GM12878 (cell line): Measurements from ENCODE around the gene LRRC45. TPM values are rescaled to one million over a fixed set of nuclear protein-coding genes. Genes with fewer than 3 reads are reported as not detected.

Experiments
- ATAC-seq: fragments of 200-7000 bp; cut with Tn5 transposase; 3 replicates; pipeline ENCODE4 v1.9.1; 2020; ENCODE audit warnings: mild to moderate bottlenecking, moderate library complexity
- BruUV-seq: library from RNA; stranded (reverse); fragments of 400-500 nt; replicated peaks from 2 replicates; lab custom pipeline; 2021; lab: Mats Ljungman, UMichigan
- CTCF ChIA-PET: fragments of 300-600 bp; sonication (Branson Sonifier 250); formaldehyde crosslinking; extraction: SDS; loops from one replicate; lab custom pipeline; 2021; ENCODE audit warnings: inconsistent platforms; lab: Yijun Ruan, JAX
- POLR2A ChIA-PET: fragments of 350-600 bp; formaldehyde crosslinking; extraction: SDS; loops from one replicate; lab custom pipeline; 2021; ENCODE audit warnings: inconsistent platforms; lab: Charles Lee
- RAD21 ChIA-PET: fragments of 300-600 bp; sonication (Branson Sonifier 250); formaldehyde crosslinking; loops from one replicate; lab custom pipeline; 2023; ENCODE audit warnings: antibody characterized with exemption; ENCODE audit not compliant: unreplicated experiment; lab: Charles Lee
- SMC1A ChIA-PET: fragments of 300-600 bp; sonication (Branson Sonifier 250); formaldehyde crosslinking; loops from one replicate; lab custom pipeline; 2023; ENCODE audit not compliant: unreplicated experiment, uncharacterized antibody; lab: Charles Lee
- DNase-seq: peaks from one replicate; pipeline ENCODE4 v3.0.0-alpha.2; 2011; ENCODE audit warnings: low read depth, low spot score
- FAIRE-seq: peaks from 3 replicates; lab custom pipeline; 2011; peaks lifted over from hg19 to GRCh38; lab: Jason Lieb, UNC
- H2AFZ ChIP-seq: 2 replicates; pipeline ENCODE4 v1.6.0; 2011; ENCODE audit warnings: low read depth, low read length, control low read depth; ENCODE audit not compliant: control insufficient read depth
- H3K27ac ChIP-seq: 2 replicates; pipeline ENCODE4 v1.5.1; 2011; ENCODE audit warnings: control low read depth; ENCODE audit not compliant: control insufficient read depth, insufficient read depth
- H3K27me3 ChIP-seq, 2 experiments: replicated peaks in 1 of 2; 2 replicates each; pipeline versions ENCODE4 v1.6.0 to v1.6.1; 2011; ENCODE audit warnings: low read length in 1 of 2; ENCODE audit not compliant: control insufficient read depth in 2 of 2, insufficient read depth in 2 of 2
- H3K36me3 ChIP-seq, 2 experiments: 2 replicates each; pipeline ENCODE4 v1.5.1; 2011; ENCODE audit warnings: low read length in 1 of 2; ENCODE audit not compliant: control insufficient read depth in 2 of 2, insufficient read depth in 2 of 2
- H3K4me1 ChIP-seq: 2 replicates; pipeline ENCODE4 v1.6.1; 2011; ENCODE audit warnings: mild to moderate bottlenecking, low read length, moderate library complexity, mixed read lengths; ENCODE audit not compliant: control insufficient read depth, insufficient read depth
- H3K4me2 ChIP-seq: 2 replicates; pipeline ENCODE4 v1.6.0; 2011; ENCODE audit warnings: control low read depth; ENCODE audit not compliant: control insufficient read depth, insufficient read depth
- H3K4me3 ChIP-seq: fragments of 200-600 bp; sonication (generic); 2 replicates; pipeline ENCODE4 v1.5.1; 2016
- H3K79me2 ChIP-seq: 2 replicates; pipeline ENCODE4 v1.6.0; 2011; ENCODE audit warnings: low read length; ENCODE audit not compliant: control insufficient read depth, insufficient read depth
- H3K9ac ChIP-seq: 2 replicates; pipeline ENCODE4 v1.8.0; 2011; ENCODE audit warnings: low read length, control low read depth, mixed read lengths; ENCODE audit not compliant: control insufficient read depth, insufficient read depth
- H3K9me3 ChIP-seq: replicated peaks from 3 replicates; pipeline ENCODE4 v1.5.1; 2011; ENCODE audit warnings: mild to moderate bottlenecking, low read length; ENCODE audit not compliant: control insufficient read depth, insufficient read depth
- H4K20me1 ChIP-seq: 2 replicates; pipeline ENCODE4 v1.6.0; 2011; ENCODE audit not compliant: control insufficient read depth, insufficient read depth
- CEBPZ ChIP-seq: fragments of 150-350 bp; IDR thresholded peaks from 2 replicates; pipeline ENCODE4 v1.6.1; 2016; ENCODE audit warnings: low read depth, low read length
- CREB1 ChIP-seq: IDR thresholded peaks from 2 replicates; pipeline ENCODE4 v1.6.1; 2012; ENCODE audit warnings: low read depth, mild to moderate bottlenecking, inconsistent platforms
- HDGF ChIP-seq: fragments of 450-650 bp; IDR thresholded peaks from 2 replicates; pipeline ENCODE4 v1.6.1; 2016; ENCODE audit warnings: antibody characterized with exemption
- IKZF1 ChIP-seq: fragments of 450-650 bp; conservative IDR thresholded peaks from 2 replicates; pipeline ENCODE4 v1.6.1; 2017; ENCODE audit warnings: antibody characterized with exemption, mild to moderate bottlenecking
- NR2C1 ChIP-seq: fragments of 450-650 bp; IDR thresholded peaks from 2 replicates; pipeline ENCODE4 v1.6.1; 2017; ENCODE audit warnings: antibody characterized with exemption, mild to moderate bottlenecking, moderate library complexity
- RB1 ChIP-seq: fragments of 450-650 bp; formaldehyde crosslinking; IDR thresholded peaks from 2 replicates; pipeline ENCODE4 v1.6.1; 2017; ENCODE audit warnings: mild to moderate bottlenecking, borderline replicate concordance
- RFX5 ChIP-seq: IDR thresholded peaks from 2 replicates; pipeline ENCODE4 v1.6.1; 2011; ENCODE audit warnings: low read depth, low read length, improper control_type of control experiment
- SMC3 ChIP-seq: IDR thresholded peaks from 2 replicates; pipeline ENCODE4 v1.6.1; 2011; ENCODE audit warnings: low read length, improper control_type of control experiment, borderline replicate concordance
- SREBF2 ChIP-seq: IDR thresholded peaks from 2 replicates; pipeline ENCODE4 v1.6.1; 2012; ENCODE audit warnings: mild to moderate bottlenecking, low read length
- STAT1 ChIP-seq: fragments of 450-650 bp; conservative IDR thresholded peaks from 2 replicates; pipeline ENCODE4 v1.6.1; 2014; ENCODE audit warnings: antibody characterized with exemption, mild to moderate bottlenecking
- in situ Hi-C: fragments of 300-500 bp; cut with MboI; formaldehyde crosslinking; loops from 9 replicates; pipeline ENCODE4 v1.14.3; 2018; ENCODE audit warnings: mixed read lengths
- intact Hi-C: fragments of 100-400 bp; cut with micrococcal nuclease; formaldehyde crosslinking; loops from one replicate; pipeline ENCODE4 v1.14.2; 2022; ENCODE audit not compliant: unreplicated experiment
- polyA plus RNA-seq, 11 experiments: library from polyadenylated mRNA; depleted of rRNA in 4 of 11; unstranded in 6 of 11; stranded (reverse) in 5 of 11; fragments of >200 nt; fragmentation: Nextera tagmentation in 4 of 11; fragmentation: Illumina TruSeq in 1 of 11; extraction: Ambion mirVana in 4 of 11; extraction: Trizol in 1 of 11; gene quantifications; 1 replicate in 1 of 11; 2 replicates in 10 of 11; pipeline versions ENCODE4 v1.2.1 to v1.2.3, GENCODE V29; 2011 to 2016; ENCODE audit warnings: inconsistent platforms in 2 of 11, missing spikeins in 2 of 11, low read depth in 1 of 11
- total RNA-seq, 4 experiments: library from RNA; depleted of rRNA in 3 of 4; stranded (reverse); fragments of >200 nt in 3 of 4; fragmentation: Illumina TruSeq in 1 of 4; extraction: Trizol in 1 of 4; gene quantifications; 2 replicates each; pipeline versions ENCODE4 v1.2.1 to v1.2.3, GENCODE V29; 2013 to 2021
- TF ChIP-seq, protein P1 (sequence below): fragments of 450-650 bp; IDR thresholded peaks from 2 replicates; pipeline ENCODE4 v1.6.1; 2014; ENCODE audit warnings: mild to moderate bottlenecking

The LRRC45 gene
- total and polyA plus RNA-seq, 10 of the 15 experiments (the other 5 are each of a cell fraction or from before 2014, with no cell fraction given), result 0.03 to 27.7 (median 10.4) TPM

- TF ChIP-seq, protein P1, sequence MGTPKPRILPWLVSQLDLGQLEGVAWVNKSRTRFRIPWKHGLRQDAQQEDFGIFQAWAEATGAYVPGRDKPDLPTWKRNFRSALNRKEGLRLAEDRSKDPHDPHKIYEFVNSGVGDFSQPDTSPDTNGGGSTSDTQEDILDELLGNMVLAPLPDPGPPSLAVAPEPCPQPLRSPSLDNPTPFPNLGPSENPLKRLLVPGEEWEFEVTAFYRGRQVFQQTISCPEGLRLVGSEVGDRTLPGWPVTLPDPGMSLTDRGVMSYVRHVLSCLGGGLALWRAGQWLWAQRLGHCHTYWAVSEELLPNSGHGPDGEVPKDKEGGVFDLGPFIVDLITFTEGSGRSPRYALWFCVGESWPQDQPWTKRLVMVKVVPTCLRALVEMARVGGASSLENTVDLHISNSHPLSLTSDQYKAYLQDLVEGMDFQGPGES, result peak; percentile 95
- TF ChIP-seq NR2C1 (peak; percentile 40; the same call in 1 of the 2 replicates), CREB1 (peak; percentile 84), HDGF (peak; percentile 89), RB1 (peak; percentile 72), IKZF1 (peak; percentile 41; the same call in 1 of the 2 replicates), CEBPZ (peak; percentile 75), RFX5 (0 out of 2 replicates have a peak, but pooled peaks have one; percentile 57)
Observed at GRCh38 chr17:82022981-82023446, at the start of gene LRRC45 (continued).

DNA sequence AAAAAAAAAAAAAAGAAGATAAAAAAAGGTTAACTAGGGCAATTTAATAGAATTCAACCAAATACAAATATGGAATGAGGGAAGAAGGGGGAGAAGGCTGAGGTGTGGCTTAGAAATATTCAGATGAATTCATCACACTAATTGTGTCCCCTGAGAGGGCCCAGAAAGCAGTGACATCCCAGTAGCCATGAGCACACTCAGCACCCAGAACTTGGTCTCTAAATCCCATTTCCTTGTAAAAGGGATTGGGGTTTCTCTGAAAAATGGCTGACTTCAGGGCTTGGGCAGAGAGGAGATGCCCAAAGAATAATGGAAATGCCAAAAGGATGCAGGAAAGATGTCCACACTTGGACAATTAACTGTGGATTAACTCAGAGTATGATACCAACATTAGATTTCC lies 49.7 kb upstream of the LRRC45 start:
- H3K4me3 ChIP-seq, result no peak overlapping the region
- DNase-seq, result no peak
- no peak for FAIRE-seq
- intact Hi-C loops, result no loop called here
- no peaks in the 10 kb centered on the region for H3K36me3 ChIP-seq
- no peak overlapping the region for H3K27ac ChIP-seq
- RAD21 ChIA-PET, result no interaction called here
- peaks cover 2% of the 10 kb centered on the region; the same call in 2 of the 3 replicates for H3K9me3 ChIP-seq
- H3K4me2 ChIP-seq, result no peak overlapping the region
- H3K79me2 ChIP-seq, result no peaks in the 10 kb centered on the region; the same call in 1 of the 2 replicates
- in situ Hi-C loops, result no loop called here
- H3K9ac ChIP-seq, result no peak overlapping the region
- H3K4me1 ChIP-seq, result peaks cover 9% of the 10 kb centered on the region
- ATAC-seq, result no peak
- no peak for TF ChIP-seq SREBF2
- TF ChIP-seq SMC3, result no peak
- no peak for TF ChIP-seq STAT1
- TF ChIP-seq, all 136 proteins: peak for 0
- Histone ChIP-seq H4K20me1 (no peaks in the 10 kb centered on the region), H3K27me3 (no peaks in the 10 kb centered on the region), H2AFZ (no peak overlapping the region)
- ChIA-PET SMC1A (no interaction called here), CTCF (no interaction called here), POLR2A (interaction anchor here (0.6 kb wide), 2 partner anchors 64 to 155 kb away, joined by 3 read pairs; no protein-coding TSS in a partner anchor)
- BruUV-seq, result no TSS peak
